B cell (primary cell): Measurements from ENCODE around the gene NDUFS7. TPM values are rescaled to one million over a fixed set of nuclear protein-coding genes. Genes with fewer than 3 reads are reported as not detected.

ENCODE experiments used
- ATAC-seq: fragments of 200-7000 bp; cut with Tn5 transposase; one replicate; pipeline ENCODE4 v1.10.0; 2021; ENCODE audit warnings: low read depth, mild to moderate bottlenecking, moderate number of reproducible peaks, moderate library complexity
- CTCF ChIA-PET: fragments of 350-600 bp; sonication (Branson Sonifier 250); formaldehyde crosslinking; loops from one replicate; lab custom pipeline; 2021; ENCODE audit warnings: antibody characterized with exemption, inconsistent platforms; lab: Charles Lee
- POLR2A ChIA-PET: fragments of 350-600 bp; sonication (Branson Sonifier 250); formaldehyde crosslinking; loops from one replicate; lab custom pipeline; 2021; ENCODE audit warnings: antibody characterized with exemption; lab: Charles Lee
- DNase-seq: peaks from one replicate; pipeline ENCODE4 v3.0.0; 2013
- H2AFZ ChIP-seq: 2 replicates; pipeline ENCODE4 v1.6.1; 2012; ENCODE audit warnings: mild to moderate bottlenecking, low read depth, low read length; ENCODE audit not compliant: insufficient read depth, poor library complexity, severe bottlenecking
- H3K27ac ChIP-seq, 2 donors: 1 replicate in 1 of 2; 2 replicates in 1 of 2; pipeline ENCODE4 v1.5.1; 2012 to 2013; ENCODE audit warnings: low read length in 2 of 2, mild to moderate bottlenecking in 2 of 2, moderate library complexity in 1 of 2
- H3K27me3 ChIP-seq, 4 experiments: fragments of 200-600 bp in 1 of 4; sonication (generic) in 1 of 4; replicated peaks in 1 of 4; 1 replicate in 2 of 4; 2 replicates in 2 of 4; pipeline versions ENCODE4 v1.6.1 to v1.7.0; 2013 to 2016; ENCODE audit warnings: low read length in 3 of 4, mild to moderate bottlenecking in 2 of 4, mixed read lengths in 1 of 4, moderate library complexity in 1 of 4; ENCODE audit not compliant: insufficient read depth in 4 of 4, control insufficient read depth in 3 of 4; ENCODE audit errors: control extremely low read depth in 1 of 4
- H3K36me3 ChIP-seq, 2 experiments: replicated peaks in 1 of 2; 1 replicate in 1 of 2; 2 replicates in 1 of 2; pipeline versions ENCODE4 v1.6.1 to v1.7.1; 2013; ENCODE audit warnings: low read length in 1 of 2; ENCODE audit not compliant: insufficient read depth in 2 of 2, control insufficient read depth in 1 of 2; ENCODE audit errors: control extremely low read depth in 1 of 2, extremely low read depth in 1 of 2
- H3K4me1 ChIP-seq, 2 donors: fragments of 200-600 bp in 1 of 2; sonication (generic) in 1 of 2; 1 replicate in 1 of 2; 2 replicates in 1 of 2; pipeline versions ENCODE4 v1.5.1 to v1.6.1; 2013 to 2017; ENCODE audit warnings: low read length in 2 of 2; ENCODE audit not compliant: control insufficient read depth in 2 of 2, insufficient read depth in 2 of 2
- H3K4me2 ChIP-seq: replicated peaks from 2 replicates; pipeline ENCODE3; 2012; ENCODE audit warnings: mild to moderate bottlenecking, low read depth, low read length; ENCODE audit not compliant: poor library complexity, severe bottlenecking
- H3K4me3 ChIP-seq, 5 experiments: fragments of 200-600 bp in 1 of 5; sonication (generic) in 1 of 5; 1 replicate in 3 of 5; 2 replicates in 2 of 5; pipeline versions ENCODE4 v1.5.1 to v1.7.0; 2011 to 2016; ENCODE audit warnings: low read length in 4 of 5, mild to moderate bottlenecking in 4 of 5, low read depth in 2 of 5, control low read depth in 1 of 5, moderate library complexity in 1 of 5; ENCODE audit not compliant: insufficient read depth in 1 of 5; ENCODE audit errors: control extremely low read depth in 1 of 5, extremely low read depth in 1 of 5
- H3K79me2 ChIP-seq: fragments of 200-600 bp; sonication (generic); one replicate; pipeline ENCODE4 v1.6.0; 2016; ENCODE audit warnings: low read length; ENCODE audit not compliant: control insufficient read depth, insufficient read depth
- H3K9ac ChIP-seq: fragments of 200-600 bp; sonication (generic); 2 replicates; pipeline ENCODE4 v1.6.1; 2017; ENCODE audit warnings: mild to moderate bottlenecking, low read length, moderate library complexity
- H3K9me3 ChIP-seq, 3 donors: one replicate each; pipeline versions ENCODE4 v1.6.1 to v1.7.1; 2013; ENCODE audit warnings: low read length in 2 of 3; ENCODE audit not compliant: control insufficient read depth in 2 of 3, insufficient read depth in 1 of 3; ENCODE audit errors: control extremely low read depth in 1 of 3
- H4K20me1 ChIP-seq: 2 replicates; pipeline ENCODE4 v1.6.0; 2012; ENCODE audit warnings: mild to moderate bottlenecking, low read length; ENCODE audit not compliant: insufficient read depth, control insufficient read depth, poor library complexity, severe bottlenecking
- H3K27ac Mint-ChIP-seq: one replicate; pipeline ENCODE4 v1.8.0; 2021; ENCODE audit warnings: mixed read lengths
- H3K27me3 Mint-ChIP-seq: one replicate; pipeline ENCODE4 v1.8.0; 2021; ENCODE audit warnings: mixed read lengths
- H3K4me1 Mint-ChIP-seq: one replicate; pipeline ENCODE4 v1.8.0; 2021; ENCODE audit warnings: mixed read lengths
- H3K4me3 Mint-ChIP-seq: one replicate; pipeline ENCODE4 v1.8.0; 2021; ENCODE audit warnings: mixed read lengths
- H3K9me3 Mint-ChIP-seq: one replicate; pipeline ENCODE4 v1.8.0; 2022; ENCODE audit warnings: mixed read lengths; ENCODE audit not compliant: insufficient read depth
- CTCF ChIP-seq: fragments of 200-600 bp; IDR thresholded peaks from one replicate; pipeline ENCODE4 v1.8.0; 2022; ENCODE audit warnings: antibody characterized with exemption, mild to moderate bottlenecking
- EZH2 ChIP-seq: IDR thresholded peaks from 2 replicates; pipeline ENCODE4 v1.6.1; 2012; ENCODE audit warnings: borderline replicate concordance, low read depth, mild to moderate bottlenecking, moderate library complexity, low read length; ENCODE audit not compliant: insufficient read depth, poor library complexity, severe bottlenecking
- WGBS: methylation state at CpG from one replicate; pipeline ENCODE4 v1.1.5; 2013; ENCODE audit warnings: missing lambda C conversion rate; ENCODE audit not compliant: insufficient coverage; 5-methylcytosine and 5-hydroxymethylcytosine counted together
- intact Hi-C: fragments of 100-400 bp; cut with micrococcal nuclease; formaldehyde crosslinking; loops from one replicate; pipeline ENCODE4 v1.10.0; 2022
- polyA plus RNA-seq: library from polyadenylated mRNA; depleted of rRNA; stranded (reverse); fragments of >200 nt; gene quantifications from 2 replicates; pipeline ENCODE4 v1.2.3, GENCODE V29; 2012
- total RNA-seq, 2 donors: library from RNA; stranded (reverse); fragments of 120-200 nt in 1 of 2; gene quantifications; 1 replicate in 1 of 2; 2 replicates in 1 of 2; pipeline versions ENCODE4 v1.2.3 to v1.2.4, GENCODE V29; 2013 to 2022

The NDUFS7 gene
- total and polyA plus RNA-seq, 2 donors (not counting 1 experiment from before 2014, with no cell fraction given), result 58.8 to 141 TPM

GRCh38 chr19:1410136-1410786 is 26.6 kb downstream of the NDUFS7 start:
- H4K20me1 ChIP-seq, result peaks cover 74% of the 10 kb centered on the region

More at GRCh38 chr19:1410136-1410786, 26.6 kb downstream of the NDUFS7 start:
- Mint-ChIP-seq H3K4me3 (peak overlapping the region; percentile 92), H3K9me3 (no peaks in the 10 kb centered on the region), H3K27ac (peak overlapping the region; percentile 50), H3K27me3 (no peaks in the 10 kb centered on the region), H3K4me1 (peaks cover 53% of the 10 kb centered on the region)
- Histone ChIP-seq H3K9me3 (no peaks in the 10 kb centered on the region), H2AFZ (no peak overlapping the region), H3K79me2 (peaks cover 75% of the 10 kb centered on the region), H3K27me3 (no peaks in the 10 kb centered on the region), H3K4me1 (peaks cover 25 to 53% of the 10 kb centered on the region in 2 donors), H3K36me3 (peaks cover 0 to 12% of the 10 kb centered on the region in 2 experiments), H3K4me3 (no peak overlapping the region), H3K27ac (peak overlapping the region in 1 of 2 donors; percentile 31), H3K4me2 (peak overlapping the region; percentile 92), H3K9ac (no peak overlapping the region)
- no peak for TF ChIP-seq CTCF
- no peak for TF ChIP-seq EZH2
- intact Hi-C loops, result no loop called here
- ATAC-seq, result no peak
- CTCF ChIA-PET, result interaction anchor here (0.6 to 1.3 kb wide), 3 partner anchors 27 to 133 kb away, joined by 3 read pairs; no protein-coding TSS in a partner anchor
- WGBS, result 87% methylated on average over 23 of the region's 23 CpGs
- no peak for DNase-seq
- POLR2A ChIA-PET, result no interaction called here
